Regular cardiac myocyte (primary cell): ENCODE data around the gene TCF12. TPM values are rescaled to one million over a fixed set of nuclear protein-coding genes. Genes with fewer than 3 reads are reported as not detected.

Experiments used
- total RNA-seq: library from RNA; depleted of rRNA; stranded (reverse); fragments of >200 nt; gene quantifications from 2 replicates; pipeline ENCODE4 v1.2.3, GENCODE V29; 2014

The TCF12 gene
- total RNA-seq: 42.3 and 50.2 TPM in 2 replicates

DNA sequence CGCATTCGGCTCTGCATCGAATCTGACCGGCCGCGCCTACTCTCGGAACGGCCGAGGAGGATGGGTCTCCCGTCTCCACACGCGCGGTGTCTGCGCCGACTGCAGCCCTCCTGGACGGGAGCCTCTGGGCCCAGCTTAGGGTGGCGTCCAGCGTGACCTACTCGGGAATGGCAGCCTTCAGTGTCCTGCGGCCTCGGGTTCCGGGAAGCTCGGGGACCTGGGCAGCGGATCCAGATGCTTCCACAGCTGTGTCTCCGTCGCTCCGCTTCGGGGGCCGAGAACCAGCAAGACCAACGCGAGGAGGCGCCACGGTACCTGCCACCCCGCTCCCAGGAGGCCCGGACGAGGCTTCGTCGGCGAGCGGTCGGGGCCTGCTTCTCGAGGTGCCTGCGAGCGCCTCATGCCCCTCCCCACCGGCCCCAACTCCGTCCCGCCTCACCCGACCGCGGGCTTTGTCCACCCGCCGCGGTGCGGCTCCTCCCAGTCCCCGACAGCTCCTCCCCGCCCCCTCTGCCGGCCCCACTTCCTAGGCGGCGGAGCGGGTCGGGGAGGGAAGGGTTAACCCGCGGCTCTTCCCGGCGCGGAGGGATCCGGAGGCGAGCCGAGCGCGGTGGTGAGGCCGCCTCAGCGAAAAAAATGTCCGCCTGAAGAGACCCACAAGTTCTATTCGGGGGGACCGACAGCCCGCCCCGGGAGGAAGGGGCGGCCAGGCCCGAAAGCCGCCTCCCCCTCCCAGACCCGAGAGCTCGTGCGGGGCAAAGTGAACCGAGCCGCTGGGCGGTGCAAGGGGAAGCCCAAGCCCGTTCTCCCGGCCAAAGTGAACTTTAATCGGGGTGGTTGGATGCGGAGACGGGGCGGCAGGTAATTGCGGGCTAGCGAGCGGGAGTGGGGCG lies at the start of gene TCF12:
TSS of gene TCF12 (plus strand) at position 599 of the 893 bp plus-strand sequence. CDS start 1,270 bp downstream, outside the sequence.

Other genes with a start within 250 kb of the TCF12 start
- gene ZNF280D, start 185.1 kb upstream of the TCF12 start, total RNA-seq: 18.8 and 32.4 TPM in 2 replicates